Measurements from ENCODE around the gene BPIFB3. TPM values are rescaled to one million over a fixed set of nuclear protein-coding genes. Genes with fewer than 3 reads are reported as not detected.

Gene BPIFB3, protein sequence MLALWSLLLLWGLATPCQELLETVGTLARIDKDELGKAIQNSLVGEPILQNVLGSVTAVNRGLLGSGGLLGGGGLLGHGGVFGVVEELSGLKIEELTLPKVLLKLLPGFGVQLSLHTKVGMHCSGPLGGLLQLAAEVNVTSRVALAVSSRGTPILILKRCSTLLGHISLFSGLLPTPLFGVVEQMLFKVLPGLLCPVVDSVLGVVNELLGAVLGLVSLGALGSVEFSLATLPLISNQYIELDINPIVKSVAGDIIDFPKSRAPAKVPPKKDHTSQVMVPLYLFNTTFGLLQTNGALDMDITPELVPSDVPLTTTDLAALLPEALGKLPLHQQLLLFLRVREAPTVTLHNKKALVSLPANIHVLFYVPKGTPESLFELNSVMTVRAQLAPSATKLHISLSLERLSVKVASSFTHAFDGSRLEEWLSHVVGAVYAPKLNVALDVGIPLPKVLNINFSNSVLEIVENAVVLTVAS
- not detected in 2 replicates for total RNA-seq (ENCODE audit: low replicate concordance)
- long read RNA-seq, result 0 reads

DNA sequence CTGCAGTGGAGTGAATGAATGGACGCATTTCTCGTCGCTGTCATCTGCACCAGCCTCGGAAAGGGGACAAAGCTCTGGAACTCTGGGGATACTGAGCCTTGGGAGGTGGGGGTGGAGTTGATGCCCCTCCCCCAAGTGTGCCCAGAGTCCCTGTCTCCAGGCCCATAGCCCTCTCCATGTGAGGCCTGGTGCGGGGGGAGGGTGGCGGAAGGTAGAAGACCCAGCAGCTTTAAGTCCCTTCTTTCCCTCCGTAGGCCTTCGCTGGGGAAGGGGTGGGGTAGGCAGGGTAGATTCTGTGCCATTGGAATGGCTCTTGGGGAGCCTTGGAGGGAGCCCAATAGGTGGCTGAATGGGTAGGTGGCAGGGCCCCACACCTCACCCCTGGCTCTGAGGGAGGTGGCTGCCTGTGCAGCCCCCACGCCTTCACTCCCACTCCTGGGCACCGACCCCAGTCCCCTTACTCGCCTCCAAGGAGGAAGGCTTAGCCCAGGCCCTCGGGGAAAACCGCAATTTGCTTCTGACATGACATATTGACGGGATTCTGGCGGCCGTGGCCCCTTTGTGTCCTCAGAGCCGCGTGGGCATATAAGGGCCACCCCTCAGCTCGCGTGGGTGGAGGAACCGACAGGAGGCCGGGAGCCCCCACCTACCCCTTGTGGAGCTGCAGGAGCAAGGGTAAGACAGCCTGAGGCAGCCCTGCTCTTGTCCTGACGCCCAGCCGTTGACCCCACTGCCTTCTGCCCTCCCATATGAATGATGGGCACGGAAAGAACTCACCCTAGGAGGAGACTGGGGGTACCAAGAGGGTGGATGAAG lies at the start of gene BPIFB3:
Gene BPIFB3 (plus strand): TSS at position 613 of the 816 bp plus-strand sequence. CDS start 1,533 bp downstream, outside the sequence.
- H3K27me3 Mint-ChIP-seq, result peaks cover 18% of the 10 kb centered on the region
- H3K4me1 Mint-ChIP-seq (ENCODE audit: unreplicated experiment), result no peaks in the 10 kb centered on the region
- no peak within 1 kb of the TSS for H3K4me3 Mint-ChIP-seq
- no peak within 1 kb of the TSS for H3K27ac Mint-ChIP-seq
- TF ChIP-seq CTCF (conservative IDR thresholded peaks at IDR 0.05), result no peak
- no peaks in the 10 kb centered on the region for H3K9me3 Mint-ChIP-seq
- no peaks in the 10 kb centered on the region for H3K36me3 Mint-ChIP-seq
- no peak for DNase-seq (ENCODE audit: extremely low spot score, unreplicated experiment)

DNA sequence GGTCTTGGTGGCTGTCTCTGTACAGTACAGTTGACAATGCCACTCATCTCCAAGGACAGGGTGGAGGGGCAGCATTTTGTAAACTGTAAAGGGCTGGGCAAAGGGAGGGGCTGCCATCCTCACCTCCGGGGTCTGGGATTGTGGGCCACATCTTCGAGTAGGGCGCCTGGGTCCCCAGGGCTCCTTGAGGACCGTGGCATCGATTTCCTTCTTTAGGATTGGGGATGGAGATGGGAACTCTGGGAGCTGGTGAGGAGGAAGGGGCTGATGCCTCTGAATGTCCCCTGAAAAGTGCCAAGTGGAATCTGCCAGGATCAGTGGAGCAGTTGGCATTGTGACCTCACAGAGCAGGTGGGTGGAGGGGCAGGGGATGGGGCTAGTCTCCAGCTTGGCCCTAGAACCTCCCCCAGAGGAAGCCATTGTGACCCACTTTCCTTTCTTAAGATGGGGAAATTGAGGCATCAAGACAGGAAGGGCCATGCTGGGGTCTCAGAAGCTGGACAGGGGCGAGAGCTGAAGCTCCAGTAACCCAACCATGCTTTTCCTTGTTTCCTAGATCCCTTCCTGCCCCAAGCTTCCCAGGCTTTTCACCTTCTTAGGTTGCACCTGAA lies 49.5 kb upstream of the BPIFB3 start, which contains the start of gene SUN5:
Gene SUN5 (minus strand): TSS at position 293 of the 611 bp plus-strand sequence. CDS start 93 bp downstream, at position 200.
- Mint-ChIP-seq H3K4me1 (ENCODE audit: unreplicated experiment) (no peaks in the 10 kb centered on the region), H3K27me3 (peaks cover 23% of the 10 kb centered on the region), H3K9me3 (peaks cover 5% of the 10 kb centered on the region), H3K36me3 (no peaks in the 10 kb centered on the region), H3K27ac (no peak within 1 kb of the TSS), H3K4me3 (no peak within 1 kb of the TSS)
- TF ChIP-seq CTCF (conservative IDR thresholded peaks at IDR 0.05), result no peak
- no peak for DNase-seq (ENCODE audit: extremely low spot score, unreplicated experiment)

- Mint-ChIP-seq H3K4me3 (no peak overlapping the region), H3K36me3 (no peaks in the 10 kb centered on the region), H3K9me3 (peaks cover 5% of the 10 kb centered on the region), H3K4me1 (ENCODE audit: unreplicated experiment) (no peaks in the 10 kb centered on the region), H3K27ac (no peak overlapping the region), H3K27me3 (peaks cover 19% of the 10 kb centered on the region)
- peak; percentile 86 for TF ChIP-seq CTCF (conservative IDR thresholded peaks at IDR 0.05)
- DNase-seq (ENCODE audit: extremely low spot score, unreplicated experiment), result no peak
Measured at GRCh38 chr20:33005132-33005566, 48.6 kb upstream of the BPIFB3 start.

DNA sequence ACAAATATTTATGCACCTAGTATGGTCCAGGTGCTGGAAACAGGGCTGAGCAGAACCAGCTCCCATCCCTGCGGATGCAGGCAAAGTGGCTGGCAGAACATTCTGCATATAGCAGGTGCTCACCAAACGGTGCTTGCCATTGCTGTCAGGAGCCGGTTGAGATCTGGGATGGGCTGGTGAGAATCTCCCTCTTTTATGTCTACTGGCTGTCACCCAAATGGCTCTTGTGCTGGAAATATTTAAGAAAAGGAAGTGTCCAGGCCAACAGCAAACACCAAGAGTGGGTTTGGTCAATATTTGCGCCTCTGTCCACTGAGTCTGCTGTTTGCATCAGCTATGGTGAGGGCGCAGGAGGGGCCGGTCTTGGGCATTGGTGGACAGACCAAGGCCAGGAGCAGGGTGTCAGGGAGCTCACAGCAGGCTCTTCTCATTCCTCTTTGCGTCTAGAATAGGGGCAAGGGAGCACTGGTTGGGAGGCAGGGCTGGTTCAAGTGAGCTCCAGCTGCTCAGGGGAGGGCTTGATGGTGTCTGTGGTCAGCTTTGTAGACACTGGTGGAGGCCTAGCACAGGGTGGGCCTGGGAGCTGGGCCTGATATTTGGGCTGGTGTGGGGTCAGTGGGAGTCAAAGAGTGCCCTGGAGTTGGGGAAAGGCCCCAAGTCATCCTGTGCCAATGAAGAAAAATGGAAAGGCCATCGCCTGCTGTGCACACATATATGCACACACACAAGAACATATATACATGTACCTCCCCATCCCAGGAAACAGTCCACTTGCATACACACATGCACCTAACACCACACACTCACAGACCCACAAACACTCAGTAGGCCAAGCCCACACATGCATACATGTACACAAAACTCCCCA lies 47.6 kb upstream of the BPIFB3 start:
- H3K36me3 Mint-ChIP-seq, result no peaks in the 10 kb centered on the region
- no peaks in the 10 kb centered on the region for H3K4me1 Mint-ChIP-seq (ENCODE audit: unreplicated experiment)
- H3K4me3 Mint-ChIP-seq, result no peak overlapping the region
- H3K27me3 Mint-ChIP-seq, result peaks cover 17% of the 10 kb centered on the region
- DNase-seq (ENCODE audit: extremely low spot score, unreplicated experiment), result no peak
- H3K27ac Mint-ChIP-seq, result no peak overlapping the region
- H3K9me3 Mint-ChIP-seq, result peaks cover 5% of the 10 kb centered on the region
- TF ChIP-seq CTCF (conservative IDR thresholded peaks at IDR 0.05), result no peak
